Measurements from ENCODE around the gene CIC.

DNA sequence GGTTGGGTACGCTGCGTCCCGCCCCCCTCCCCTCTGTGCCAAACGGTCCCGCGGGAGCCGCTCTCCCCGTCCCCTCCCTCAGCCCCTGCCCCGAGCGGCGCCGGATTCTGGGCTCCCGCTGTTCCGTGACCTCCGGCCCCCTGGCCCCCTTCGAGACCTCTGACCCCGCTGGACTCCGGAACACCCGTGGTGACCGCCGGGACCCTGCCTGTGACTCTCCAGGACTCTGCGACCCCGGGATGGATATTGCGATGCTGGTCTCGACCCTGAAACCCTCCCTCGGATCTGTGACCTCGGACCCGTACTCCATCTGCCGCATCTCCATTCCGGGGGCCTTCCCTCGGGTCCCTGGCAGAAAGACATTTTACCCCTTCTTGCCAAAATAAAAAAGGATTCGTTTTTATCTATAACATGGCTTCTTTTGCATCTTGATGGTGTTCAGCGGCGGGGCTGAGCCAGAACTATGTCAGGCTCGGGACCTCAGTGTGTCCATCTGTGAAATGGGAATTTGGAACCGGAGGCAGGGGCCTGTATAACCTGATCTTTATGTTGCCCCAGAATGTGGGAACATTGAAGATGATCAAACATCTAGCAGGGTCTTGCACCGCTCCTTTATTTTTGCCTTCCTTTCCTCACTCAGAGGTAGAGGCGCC lies 55.7 kb downstream of the CIC start:
- TF ChIP-seq POLR2A (IDR thresholded peaks at IDR 0.05), result no peak
- TF ChIP-seq, protein P1, sequence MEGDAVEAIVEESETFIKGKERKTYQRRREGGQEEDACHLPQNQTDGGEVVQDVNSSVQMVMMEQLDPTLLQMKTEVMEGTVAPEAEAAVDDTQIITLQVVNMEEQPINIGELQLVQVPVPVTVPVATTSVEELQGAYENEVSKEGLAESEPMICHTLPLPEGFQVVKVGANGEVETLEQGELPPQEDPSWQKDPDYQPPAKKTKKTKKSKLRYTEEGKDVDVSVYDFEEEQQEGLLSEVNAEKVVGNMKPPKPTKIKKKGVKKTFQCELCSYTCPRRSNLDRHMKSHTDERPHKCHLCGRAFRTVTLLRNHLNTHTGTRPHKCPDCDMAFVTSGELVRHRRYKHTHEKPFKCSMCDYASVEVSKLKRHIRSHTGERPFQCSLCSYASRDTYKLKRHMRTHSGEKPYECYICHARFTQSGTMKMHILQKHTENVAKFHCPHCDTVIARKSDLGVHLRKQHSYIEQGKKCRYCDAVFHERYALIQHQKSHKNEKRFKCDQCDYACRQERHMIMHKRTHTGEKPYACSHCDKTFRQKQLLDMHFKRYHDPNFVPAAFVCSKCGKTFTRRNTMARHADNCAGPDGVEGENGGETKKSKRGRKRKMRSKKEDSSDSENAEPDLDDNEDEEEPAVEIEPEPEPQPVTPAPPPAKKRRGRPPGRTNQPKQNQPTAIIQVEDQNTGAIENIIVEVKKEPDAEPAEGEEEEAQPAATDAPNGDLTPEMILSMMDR (IDR thresholded peaks at IDR 0.05), result no peak

All from lower leg skin (tissue), 3 donors.